ENCODE measurements around the gene TERT.

GRCh38 chr5:1203968-1204692, 90.7 kb downstream of the TERT start:
- TF ChIP-seq POLR2A (IDR thresholded peaks at IDR 0.05) (no peak), CTCF (IDR thresholded peaks at IDR 0.05) (no peak)

Data from body of pancreas (tissue), 4 donors.